CD4-positive, alpha-beta T cell treated with Interleukin-15 for 4 hours (primary cell): ENCODE measurements around the gene LBX1.

Experiments used
- DNase-seq: peaks from one replicate; pipeline ENCODE4 v3.0.0-alpha.2; 2020; ENCODE audit warnings: low spot score

The LBX1 gene

GRCh38 chr10:101241840-101242707 lies 12.8 kb upstream of the LBX1 start:
- DNase-seq = no peak

GRCh38 chr10:101238732-101239105 lies 9.5 kb upstream of the LBX1 start:
- no peak for DNase-seq

DNA sequence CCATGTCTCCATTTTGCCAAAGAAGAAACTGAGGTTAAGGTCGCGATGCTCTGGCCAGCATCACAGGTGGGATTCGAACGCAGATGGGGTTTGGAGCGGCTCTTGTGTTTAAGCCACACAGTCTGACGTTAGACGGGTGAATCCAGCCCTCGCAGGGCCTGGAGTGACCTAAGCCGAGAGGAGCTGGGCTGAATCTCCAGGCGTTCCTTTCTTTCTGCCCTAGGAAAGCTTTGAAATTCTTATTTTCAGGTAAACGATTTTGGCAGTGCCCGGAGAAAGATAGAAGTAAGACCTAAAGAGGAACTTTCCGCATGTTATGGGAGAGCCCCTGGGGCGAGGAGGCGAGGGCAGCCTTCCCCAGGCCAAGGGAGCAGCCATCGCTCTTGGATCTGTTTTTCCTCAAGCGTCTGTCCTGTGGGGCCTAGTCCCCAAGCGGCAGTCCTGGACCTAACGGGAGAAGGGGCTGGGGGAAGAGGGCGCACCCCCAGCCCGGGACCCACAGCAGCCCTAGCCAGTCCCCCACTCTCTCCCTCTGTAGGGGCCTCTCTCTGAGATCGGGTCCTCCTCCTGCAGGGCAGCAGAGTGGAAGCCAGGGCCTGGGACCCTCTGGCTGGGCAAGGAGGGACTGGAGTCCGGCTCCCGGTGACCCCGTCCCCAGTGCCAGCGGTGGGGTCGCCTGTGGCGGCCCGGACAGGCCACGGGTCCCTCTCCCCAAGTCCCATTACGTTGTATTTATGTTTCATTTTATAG lies 8.9 kb upstream of the LBX1 start:
- no peak for DNase-seq

DNA sequence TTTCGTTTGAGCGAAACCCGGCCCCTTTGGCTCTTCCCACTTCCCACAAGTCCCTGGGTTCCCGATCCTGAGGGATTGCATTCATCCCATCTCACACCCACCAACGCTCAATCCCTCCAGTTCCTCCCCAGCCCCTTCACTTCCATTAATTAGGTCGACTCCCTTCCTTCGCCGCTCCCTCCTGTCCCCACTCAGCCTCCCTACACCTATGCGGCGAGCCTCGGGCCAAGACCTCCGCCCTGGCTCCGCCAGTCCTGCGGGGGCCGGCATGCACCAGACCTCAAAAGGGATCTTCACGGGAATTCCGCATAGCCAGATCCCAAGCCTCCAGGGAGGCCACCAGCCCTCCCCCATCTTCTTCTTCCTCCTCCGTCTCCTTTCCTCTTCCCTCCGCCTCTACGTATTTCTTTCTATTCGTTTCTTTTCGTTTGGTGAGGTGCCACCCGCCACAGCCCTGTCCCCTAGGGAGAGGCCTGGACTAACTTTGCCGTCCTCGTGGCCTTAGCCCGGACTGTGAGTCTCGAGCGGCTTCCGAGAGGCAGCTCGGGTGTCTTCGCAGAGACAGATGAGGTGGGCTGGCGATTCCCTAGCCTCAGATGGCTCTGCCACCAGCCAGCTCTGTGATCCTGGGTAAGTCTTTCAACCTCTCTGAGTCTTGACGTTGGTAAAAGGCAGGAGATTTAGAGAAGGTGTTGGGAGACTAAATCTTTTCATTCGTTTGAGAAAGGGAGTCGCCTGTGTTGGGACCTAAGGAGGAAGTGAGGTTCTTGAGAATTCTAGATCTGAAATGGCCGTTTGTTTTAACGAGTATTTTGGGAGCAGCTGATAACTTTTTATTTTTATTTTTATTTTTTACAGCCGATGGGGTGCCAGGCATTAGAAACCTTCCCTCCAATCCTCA lies 8.1 kb upstream of the LBX1 start:
- no peak for DNase-seq

DNA sequence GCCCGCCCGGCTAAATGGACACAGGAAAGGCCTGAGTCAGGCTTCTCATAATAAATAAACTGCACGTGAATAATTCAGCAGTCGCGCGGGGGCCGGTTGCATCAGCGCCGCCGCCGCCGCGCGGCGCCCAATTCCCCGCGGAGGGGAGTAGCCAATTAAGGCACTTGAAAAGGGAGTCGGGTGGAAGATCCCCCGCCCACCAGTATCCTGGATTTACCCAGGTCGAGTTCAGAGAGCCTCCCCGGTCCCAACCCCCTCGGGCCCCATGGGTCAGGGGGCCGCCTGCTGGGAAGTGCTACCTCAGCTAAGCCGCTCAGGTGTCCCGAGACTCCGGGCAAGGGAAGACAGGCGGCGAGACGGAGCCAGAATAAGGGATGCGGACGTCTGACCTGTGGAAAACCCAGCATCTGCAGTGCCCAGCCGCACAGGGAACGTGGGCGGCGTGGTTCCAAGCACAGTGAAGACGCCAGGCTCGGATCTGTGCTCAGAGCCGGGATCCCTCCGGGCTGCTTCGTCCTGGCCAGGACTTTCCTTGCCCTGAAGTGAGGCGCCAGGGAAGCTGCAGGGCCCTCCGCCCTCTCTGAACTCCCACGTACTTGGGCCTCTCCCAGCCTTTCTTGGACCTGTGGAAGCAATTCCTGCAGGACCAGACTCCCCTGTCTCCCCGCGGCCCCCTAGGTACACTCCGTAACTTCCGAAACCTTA lies 7.3 kb upstream of the LBX1 start:
- no peak for DNase-seq

DNA sequence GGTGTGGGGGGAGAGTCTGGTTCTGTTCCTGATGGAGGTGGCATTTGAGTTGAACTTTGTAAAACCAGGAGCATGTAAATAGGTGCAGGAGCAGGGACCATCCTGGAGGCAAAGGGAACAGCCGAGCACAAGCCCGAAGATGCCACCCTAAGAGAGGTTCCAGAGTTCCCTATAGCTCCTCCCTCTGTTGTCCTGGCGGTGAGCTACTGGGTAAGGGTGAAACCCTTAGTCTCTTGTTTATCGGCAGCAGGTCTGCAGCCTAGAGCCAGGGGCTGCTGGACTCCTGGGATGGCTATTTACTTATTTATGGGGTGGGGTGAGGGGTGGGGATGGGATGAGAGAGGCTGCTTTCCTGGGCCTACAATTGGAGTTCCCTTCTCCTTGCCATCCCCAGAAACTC lies 6.5 kb upstream of the LBX1 start:
- DNase-seq = no peak

DNA sequence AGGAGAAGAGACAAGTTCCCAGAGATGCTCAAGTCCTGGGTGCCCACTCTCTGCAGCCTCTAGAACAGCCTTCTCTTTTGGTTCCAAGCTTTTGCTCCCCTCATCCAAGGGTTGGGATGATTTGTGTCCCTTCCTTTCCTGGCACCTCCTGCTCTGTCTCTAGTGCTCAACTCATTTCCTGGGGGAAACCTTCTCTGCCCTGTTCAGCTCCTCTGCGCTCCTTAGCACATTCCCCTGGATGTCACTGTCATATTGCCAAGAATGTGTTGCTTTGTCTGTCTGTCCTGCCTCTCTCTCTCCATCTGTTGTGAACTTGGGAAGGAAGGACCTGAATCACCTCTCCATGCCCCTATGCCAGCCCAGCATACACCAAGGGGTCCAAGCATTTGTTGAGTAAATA lies 5.1 kb upstream of the LBX1 start:
- DNase-seq = no peak

DNA sequence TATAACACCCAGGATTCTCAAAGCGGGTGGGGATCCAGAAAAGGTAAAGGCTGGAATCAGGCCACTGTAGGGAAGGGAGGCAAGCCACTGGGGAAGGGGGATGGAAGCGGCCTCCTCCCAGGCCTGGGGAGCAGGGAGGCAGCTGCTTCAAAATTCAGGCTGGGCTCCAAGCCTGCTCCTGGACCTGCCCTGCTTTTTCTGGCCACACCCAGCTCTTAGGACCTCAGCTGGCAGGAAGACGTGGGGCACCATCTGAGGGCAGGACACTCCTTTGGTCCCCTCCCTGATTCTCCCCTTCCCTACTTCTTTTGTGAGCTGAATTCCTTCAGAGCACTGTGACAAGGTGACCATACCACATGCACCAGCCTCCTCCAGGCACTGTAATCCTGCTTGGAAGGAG lies 4.6 kb upstream of the LBX1 start:
- no peak for DNase-seq

GRCh38 chr10:101233443-101233842 lies 4.2 kb upstream of the LBX1 start:
- DNase-seq = no peak

DNA sequence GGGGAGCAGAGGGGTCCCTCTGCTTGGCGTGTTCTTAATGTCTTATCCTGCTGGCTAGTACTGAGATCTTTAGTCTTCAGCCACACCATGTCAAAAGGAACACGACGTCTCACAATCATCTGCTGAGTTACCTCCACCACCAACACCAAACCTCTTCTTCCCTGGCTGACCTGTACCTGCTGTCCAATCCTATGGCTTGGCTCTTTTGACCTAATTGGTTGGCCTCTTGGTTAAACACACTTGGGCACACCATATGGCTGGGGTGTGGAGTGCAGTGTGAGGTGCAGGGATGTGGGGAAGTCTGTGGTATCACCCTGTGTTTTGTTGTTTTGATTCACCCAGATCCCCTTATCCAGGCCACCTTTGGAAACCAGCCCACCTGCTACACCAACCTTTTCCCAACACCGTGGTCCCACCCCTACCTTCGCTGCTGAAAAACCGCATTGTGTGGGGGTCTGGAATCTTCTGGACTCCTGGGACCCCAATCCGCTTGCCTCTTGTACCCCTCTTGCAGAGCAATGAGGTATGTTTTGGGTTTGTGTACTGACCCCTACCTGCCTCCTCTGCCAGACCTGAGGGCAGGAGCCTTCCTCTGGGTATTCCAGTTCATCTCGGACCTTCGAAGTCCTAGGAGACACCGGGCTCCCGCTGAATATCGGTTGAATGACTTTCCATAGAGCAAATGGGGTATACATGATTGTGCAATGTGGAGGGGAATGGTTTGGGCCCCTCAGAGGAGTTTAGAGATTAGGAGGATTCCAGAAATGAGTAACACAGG lies 2.8 kb upstream of the LBX1 start:
- no peak for DNase-seq

DNA sequence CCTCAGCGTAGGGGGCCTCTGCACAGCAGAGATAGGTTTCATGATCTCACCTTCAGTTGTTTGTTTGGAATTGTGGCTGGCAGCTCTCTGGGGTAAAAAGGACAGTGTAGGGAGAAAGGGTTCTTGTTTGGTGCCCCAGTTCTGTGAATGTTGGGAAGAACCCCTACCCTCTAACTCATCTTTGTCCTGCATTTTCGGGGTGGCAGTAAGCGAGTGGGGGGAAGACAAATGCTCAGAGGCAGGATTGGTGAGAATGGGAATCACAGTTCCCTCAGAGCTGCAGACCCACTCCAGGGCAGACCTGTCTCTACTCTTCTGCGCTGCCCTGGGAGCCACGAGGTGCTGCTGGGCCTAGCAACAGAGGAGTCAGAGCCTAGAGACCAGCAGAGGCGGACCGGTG lies 1.8 kb upstream of the LBX1 start:
- DNase-seq = no peak

DNA sequence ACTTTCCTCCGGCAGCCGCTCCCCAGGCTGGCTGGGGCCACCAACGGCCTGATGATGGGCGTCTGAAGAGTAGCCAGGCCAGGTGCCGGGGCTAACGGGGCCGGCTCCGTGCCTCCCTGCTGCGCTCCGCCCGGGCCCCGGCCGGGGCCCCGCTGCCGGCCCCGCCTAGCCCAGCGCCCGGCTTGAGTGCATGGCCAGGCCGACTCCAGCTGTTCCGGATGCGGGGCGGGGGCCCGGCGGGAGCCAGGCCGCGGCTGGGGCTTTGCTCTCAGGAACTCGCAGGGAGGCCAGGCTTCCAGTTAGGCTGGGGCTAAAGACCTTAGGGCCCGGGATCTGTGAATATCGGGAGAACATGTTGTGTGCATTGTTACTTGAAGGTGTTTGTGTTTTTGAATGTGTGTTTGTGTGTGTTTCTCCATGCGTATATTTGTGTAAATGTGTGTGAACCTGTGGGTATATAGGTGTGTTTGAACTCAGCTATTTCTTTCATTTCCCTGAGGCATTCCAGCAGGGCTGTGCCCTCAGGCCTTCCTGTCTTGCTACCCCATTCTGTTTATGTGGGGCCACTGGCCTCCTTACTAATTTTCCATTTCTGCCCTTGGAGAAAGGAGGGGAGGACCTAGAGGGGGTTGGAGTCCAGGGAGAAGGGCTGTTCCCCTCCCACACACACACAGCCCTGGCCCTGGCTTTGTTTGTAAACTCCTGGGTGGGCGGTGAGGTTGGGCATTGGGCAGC lies 1.1 kb upstream of the LBX1 start:
- DNase-seq = no peak

GRCh38 chr10:101228966-101229265 lies 347 bp downstream of the LBX1 start:
- DNase-seq = no peak

DNA sequence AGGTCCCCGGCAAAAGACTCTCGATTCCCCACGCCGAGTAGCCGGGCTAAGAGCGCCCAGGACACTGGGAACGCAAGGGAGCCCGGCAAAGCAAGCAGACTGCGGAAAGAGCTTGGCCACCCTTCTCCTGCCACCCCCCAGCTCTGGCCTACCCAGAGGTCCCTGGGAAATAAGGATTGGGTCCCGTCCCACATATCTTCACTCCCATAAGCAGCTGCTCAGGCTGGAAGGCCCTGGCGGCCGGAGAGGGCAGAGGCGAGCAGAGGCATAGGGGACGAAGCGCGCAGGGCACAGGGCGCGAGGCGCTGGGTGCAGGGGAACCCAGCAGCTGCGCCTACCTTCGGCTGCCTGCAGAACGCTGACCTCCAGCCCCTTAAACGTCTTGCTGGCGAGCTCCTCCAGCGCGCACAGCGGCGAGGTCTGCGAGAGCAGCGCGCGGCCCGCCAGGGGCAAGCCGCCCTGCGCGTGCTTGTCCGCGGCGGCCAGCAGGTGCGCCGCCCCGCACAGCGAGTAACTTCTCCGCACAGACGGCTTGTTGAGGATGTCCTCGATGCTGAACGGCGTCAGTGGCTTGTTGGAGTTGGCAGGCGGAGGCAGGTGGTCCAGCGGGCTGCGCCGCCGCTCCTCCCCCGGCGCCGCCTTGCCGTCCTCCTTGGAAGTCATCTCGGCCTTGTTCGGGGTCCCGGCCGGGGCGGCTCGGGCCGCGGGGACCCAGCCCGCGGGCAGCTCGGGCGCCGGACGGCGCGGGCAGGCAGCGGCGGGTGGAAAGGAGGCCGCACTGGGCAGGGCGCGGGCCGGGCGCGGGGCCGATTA lies 904 bp downstream of the LBX1 start:
- DNase-seq = no peak

GRCh38 chr10:101227429-101228152 lies 1.7 kb downstream of the LBX1 start:
- no peak for DNase-seq

DNA sequence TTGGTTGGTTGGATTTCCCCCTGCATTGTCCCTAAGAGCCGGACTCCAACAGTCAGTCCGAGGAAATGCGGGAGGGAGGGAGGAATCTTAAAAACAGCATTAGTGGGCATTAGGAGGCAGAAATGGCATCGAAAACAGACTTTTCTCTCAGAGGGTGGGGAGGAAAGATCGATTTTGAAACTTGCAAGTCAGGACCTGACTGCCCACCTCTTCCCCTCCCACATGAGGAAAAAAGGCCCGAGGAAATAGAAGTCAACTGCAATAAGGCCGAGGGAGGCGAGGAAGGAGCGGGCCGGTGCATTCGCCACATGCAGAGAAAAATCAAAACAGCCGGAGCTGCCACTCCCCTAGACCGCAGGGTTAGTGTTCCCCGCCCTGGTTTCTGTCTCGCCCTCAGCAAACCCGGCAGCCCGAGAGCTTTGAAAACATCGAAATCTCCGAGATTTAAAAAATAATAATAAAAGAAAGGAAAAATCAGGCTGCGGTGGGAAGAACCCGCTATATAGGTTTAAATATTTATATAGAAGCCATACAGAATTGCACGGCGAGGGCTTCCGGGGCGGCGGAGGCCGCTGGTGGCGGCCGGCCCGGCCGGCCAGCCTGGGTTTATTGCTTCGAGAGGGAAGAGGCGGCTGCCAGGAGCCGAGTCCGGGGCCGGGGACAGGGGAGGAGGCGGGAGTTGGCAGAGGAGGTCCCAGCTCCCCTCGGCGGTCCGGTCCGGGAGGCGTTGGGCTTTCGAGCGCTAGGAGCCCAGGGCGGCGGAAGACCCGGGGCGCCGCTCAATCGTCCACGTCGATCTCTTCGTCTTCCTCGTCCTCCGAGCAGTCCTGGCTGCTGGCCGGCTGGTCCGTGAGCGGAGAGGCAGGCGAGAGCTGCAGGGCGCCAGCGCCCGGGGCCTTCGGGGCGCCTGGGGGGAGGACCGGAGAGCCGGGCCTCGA lies 2.5 kb downstream of the LBX1 start:
- DNase-seq = peak; percentile 28

GRCh38 chr10:101225846-101226421 lies 3.3 kb downstream of the LBX1 start:
- no peak for DNase-seq
